ENCODE results near the gene COX6B2.

The COX6B2 gene

GRCh38 chr19:55362174-55362989 lies 7.9 kb upstream of the COX6B2 start:
- no peak for DNase-seq

- DNase-seq: no peak
Measured at GRCh38 chr19:55360902-55361301, 6.4 kb upstream of the COX6B2 start.

GRCh38 chr19:55358943-55359908 lies 4.7 kb upstream of the COX6B2 start:
- DNase-seq: no peak

GRCh38 chr19:55358493-55358892 lies 4.0 kb upstream of the COX6B2 start:
- no peak for DNase-seq

GRCh38 chr19:55355213-55355821 lies 798 bp upstream of the COX6B2 start:
- no peak for DNase-seq

- peak; percentile 32 for DNase-seq
Measured at GRCh38 chr19:55353803-55354697, 469 bp downstream of the COX6B2 start.

GRCh38 chr19:55353356-55353802 lies 1.1 kb downstream of the COX6B2 start:
- DNase-seq: no peak

GRCh38 chr19:55352549-55353145 lies 1.9 kb downstream of the COX6B2 start:
- DNase-seq: no peak

- DNase-seq: no peak
Measured at GRCh38 chr19:55352040-55352439, 2.5 kb downstream of the COX6B2 start.

GRCh38 chr19:55350620-55351315 lies 3.8 kb downstream of the COX6B2 start:
- DNase-seq: no peak

- DNase-seq: no peak
Measured at GRCh38 chr19:55348317-55349034, 6.0 kb downstream of the COX6B2 start.

- no peak for DNase-seq
Measured at GRCh38 chr19:55347442-55348009, 7.0 kb downstream of the COX6B2 start.

GRCh38 chr19:55346725-55347441 lies 7.6 kb downstream of the COX6B2 start:
- DNase-seq: no peak

- peak; percentile 9 for DNase-seq
Measured at GRCh38 chr19:55345818-55346724, 8.4 kb downstream of the COX6B2 start.

- DNase-seq: no peak
Measured at GRCh38 chr19:55345101-55345817, 9.3 kb downstream of the COX6B2 start.

- no peak for DNase-seq
Measured at GRCh38 chr19:55344444-55344843, 10.1 kb downstream of the COX6B2 start.
